ENCODE measurements around the gene PLTP. TPM values are rescaled to one million over a fixed set of nuclear protein-coding genes. Genes with fewer than 3 reads are reported as not detected.

PLTP gene
- total RNA-seq, 1 donor, result 107 TPM

DNA sequence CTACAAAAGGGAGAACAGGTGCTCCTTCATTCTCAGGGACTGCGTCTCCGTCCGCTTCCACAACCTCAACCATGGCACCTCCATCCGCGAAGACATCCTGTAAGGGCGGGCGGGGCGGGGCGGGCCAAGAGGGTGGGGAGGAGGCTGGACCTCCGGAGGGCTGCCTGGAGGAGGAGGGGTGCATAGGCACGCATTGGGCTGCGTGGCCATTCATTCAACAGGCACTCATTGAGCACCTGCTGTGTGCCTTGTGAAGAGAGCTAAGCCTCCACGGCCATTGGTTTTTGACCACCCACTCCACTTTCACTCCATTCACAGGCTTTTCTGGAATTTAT, 54.1 kb downstream of the PLTP start:
- no peak for DNase-seq (ENCODE audit: low read depth)
- TF ChIP-seq, protein P1, sequence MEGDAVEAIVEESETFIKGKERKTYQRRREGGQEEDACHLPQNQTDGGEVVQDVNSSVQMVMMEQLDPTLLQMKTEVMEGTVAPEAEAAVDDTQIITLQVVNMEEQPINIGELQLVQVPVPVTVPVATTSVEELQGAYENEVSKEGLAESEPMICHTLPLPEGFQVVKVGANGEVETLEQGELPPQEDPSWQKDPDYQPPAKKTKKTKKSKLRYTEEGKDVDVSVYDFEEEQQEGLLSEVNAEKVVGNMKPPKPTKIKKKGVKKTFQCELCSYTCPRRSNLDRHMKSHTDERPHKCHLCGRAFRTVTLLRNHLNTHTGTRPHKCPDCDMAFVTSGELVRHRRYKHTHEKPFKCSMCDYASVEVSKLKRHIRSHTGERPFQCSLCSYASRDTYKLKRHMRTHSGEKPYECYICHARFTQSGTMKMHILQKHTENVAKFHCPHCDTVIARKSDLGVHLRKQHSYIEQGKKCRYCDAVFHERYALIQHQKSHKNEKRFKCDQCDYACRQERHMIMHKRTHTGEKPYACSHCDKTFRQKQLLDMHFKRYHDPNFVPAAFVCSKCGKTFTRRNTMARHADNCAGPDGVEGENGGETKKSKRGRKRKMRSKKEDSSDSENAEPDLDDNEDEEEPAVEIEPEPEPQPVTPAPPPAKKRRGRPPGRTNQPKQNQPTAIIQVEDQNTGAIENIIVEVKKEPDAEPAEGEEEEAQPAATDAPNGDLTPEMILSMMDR (IDR thresholded peaks at IDR 0.05; ENCODE audit: insufficient read depth, low read length), result no peak
- H3K4me3 ChIP-seq (ENCODE audit: low read depth, low read length), result peak overlapping the region; percentile 68

DNA sequence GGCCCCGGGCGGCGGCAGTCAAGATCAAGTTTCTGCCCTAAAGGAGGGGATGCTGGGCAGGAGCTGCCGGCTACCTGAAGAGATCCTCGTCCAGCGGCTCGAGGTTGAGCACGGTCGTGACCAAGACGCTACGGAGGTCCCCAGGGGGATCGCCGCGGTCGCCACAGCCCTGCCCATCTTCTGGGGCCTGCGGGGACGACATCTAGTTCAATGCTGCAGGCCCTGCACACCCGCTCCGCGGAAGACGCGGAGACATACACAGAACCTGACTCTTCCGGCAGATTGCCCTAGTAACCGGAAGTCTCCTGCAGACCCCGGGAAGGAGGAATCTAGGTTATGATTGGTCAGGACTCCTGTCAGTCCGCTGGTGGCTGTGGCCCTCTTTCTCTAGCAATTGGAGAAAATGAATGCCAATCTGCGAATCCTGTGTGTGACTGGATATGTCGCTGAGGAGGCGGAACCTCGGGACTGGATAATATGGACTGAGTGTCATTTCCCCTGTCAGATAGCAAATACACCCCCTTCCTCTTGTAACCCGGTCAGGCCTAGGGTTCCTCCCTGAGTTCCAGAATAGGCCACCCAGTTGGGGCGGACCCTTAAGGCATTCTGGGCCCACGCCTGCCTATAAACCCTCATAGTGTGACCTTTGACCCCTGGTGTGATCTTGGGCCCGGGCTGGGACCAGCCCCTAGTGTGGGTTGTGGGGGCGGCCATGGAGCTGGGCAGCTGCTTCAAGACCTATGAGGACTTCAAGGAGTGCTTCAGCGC, 54.7 kb downstream of the PLTP start, which contains the start of the genes ACOT8 and ZSWIM3:
Gene ACOT8 (minus strand): TSS at position 279 of the 768 bp plus-strand sequence. CDS start 77 bp downstream, at position 202.
Gene ZSWIM3 (plus strand): TSS at position 501 of the 768 bp plus-strand sequence. CDS start 212 bp downstream, at position 713.
- TF ChIP-seq, protein P1 (IDR thresholded peaks at IDR 0.05; ENCODE audit: insufficient read depth, low read length), result no peak
- peak within 1 kb of the TSS; percentile 85 for H3K4me3 ChIP-seq (ENCODE audit: low read depth, low read length)

DNA sequence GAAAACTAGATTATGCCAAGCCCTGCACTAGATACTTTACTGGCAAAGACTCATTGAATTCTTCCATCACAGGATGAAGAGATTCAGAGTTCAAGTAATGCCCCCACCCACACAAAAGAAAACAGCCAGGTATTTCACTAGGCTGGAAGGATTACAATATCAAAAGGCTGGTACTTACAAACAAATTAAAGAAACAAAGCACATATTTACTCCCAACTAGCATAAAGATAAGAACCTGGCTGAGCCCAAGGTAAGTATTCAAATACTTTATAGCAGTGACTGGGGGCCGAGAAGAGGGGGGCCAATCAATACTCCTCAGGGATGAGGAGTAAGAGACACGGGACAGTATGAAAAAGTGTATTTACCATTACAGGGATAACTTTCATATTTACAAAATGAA, 58.5 kb downstream of the PLTP start:
- no peak overlapping the region for H3K4me3 ChIP-seq (ENCODE audit: low read depth, low read length)
- no peak for DNase-seq (ENCODE audit: low read depth)
- TF ChIP-seq, protein P1 (IDR thresholded peaks at IDR 0.05; ENCODE audit: insufficient read depth, low read length), result no peak

More for the DNA sequence above, 54.7 kb downstream of the PLTP start, which contains the start of the genes ACOT8 and ZSWIM3:
- DNase-seq (ENCODE audit: low read depth), result peak; percentile 100

- DNase-seq (ENCODE audit: low read depth), result no peak
- no peak overlapping the region for H3K4me3 ChIP-seq (ENCODE audit: low read depth, low read length)
- TF ChIP-seq, protein P1 (IDR thresholded peaks at IDR 0.05; ENCODE audit: insufficient read depth, low read length), result no peak
Observed at GRCh38 chr20:45852326-45852725, 59.6 kb downstream of the PLTP start.

DNA sequence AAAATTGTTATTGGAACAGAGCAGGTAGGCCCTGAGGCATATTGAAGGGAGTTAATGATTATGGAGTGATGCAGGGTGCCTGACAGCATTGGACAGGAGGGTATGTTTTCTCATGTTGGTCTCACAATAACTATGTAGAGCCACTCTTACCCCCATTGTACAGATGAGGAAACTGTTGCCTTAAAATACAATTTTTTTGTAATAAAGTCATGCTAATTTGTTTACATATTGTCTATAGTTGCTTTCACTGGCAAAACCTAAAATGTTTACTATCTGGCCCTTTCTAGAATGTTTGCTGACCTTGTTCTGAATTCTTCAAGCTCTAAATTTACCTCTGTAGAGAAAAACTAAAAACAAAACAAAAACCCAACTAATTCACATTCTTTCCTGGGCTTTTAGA, 60.5 kb downstream of the PLTP start:
- TF ChIP-seq, protein P1 (IDR thresholded peaks at IDR 0.05; ENCODE audit: insufficient read depth, low read length), result no peak
- no peak for DNase-seq (ENCODE audit: low read depth)
- H3K4me3 ChIP-seq (ENCODE audit: low read depth, low read length), result no peak overlapping the region

DNA sequence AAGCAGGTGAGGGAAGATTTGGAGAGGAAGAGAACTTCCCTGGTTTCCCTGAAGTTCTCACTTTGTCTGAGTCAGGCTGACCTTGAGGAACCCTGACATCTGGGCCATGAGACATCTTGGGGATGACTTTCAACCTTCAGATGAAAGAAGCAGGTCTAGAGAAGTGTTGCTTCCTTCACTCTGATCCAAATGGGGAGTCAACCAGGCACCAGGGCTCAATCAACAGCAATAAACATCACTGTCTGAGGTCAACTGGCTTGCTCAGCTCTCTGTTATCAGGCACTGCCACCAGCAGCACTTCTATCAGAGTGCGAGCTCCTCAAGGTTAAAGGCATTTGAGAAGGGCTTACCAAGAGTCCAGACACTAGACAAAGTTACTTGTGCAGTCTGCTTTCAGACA, 61.0 kb downstream of the PLTP start:
- DNase-seq (ENCODE audit: low read depth), result no peak
- H3K4me3 ChIP-seq (ENCODE audit: low read depth, low read length), result no peak overlapping the region
- TF ChIP-seq, protein P1 (IDR thresholded peaks at IDR 0.05; ENCODE audit: insufficient read depth, low read length), result no peak
